ENCODE results near the gene AZGP1. TPM values are rescaled to one million over a fixed set of nuclear protein-coding genes. Genes with fewer than 3 reads are reported as not detected.

AZGP1 gene
- total and polyA plus RNA-seq, 2 experiments from 2014 or later, result not detected

DNA sequence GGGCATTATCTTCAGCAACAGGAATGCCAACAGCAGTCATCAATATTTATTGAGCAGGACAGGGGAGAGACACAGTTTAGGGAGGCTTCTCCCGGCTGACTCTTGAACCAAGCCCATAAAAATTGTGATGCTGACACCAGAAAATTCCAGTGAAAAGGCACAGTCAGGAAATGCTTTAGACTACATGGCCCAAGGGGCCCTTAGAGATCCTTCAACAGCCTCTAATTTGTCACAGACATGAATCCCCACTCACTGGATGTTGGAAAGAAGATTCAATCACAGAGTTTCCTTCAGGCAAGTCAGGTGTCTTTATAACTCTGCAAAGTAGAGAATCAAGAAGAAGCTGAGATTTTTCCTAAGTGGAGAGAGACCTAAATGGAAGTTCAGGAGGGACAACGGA lies 47.6 kb downstream of the AZGP1 start:
- peaks cover 12% of the 10 kb centered on the region for H3K27me3 ChIP-seq
- no peaks in the 10 kb centered on the region for H3K9me3 ChIP-seq (ENCODE audit: low read depth)
- TF ChIP-seq, protein P1, sequence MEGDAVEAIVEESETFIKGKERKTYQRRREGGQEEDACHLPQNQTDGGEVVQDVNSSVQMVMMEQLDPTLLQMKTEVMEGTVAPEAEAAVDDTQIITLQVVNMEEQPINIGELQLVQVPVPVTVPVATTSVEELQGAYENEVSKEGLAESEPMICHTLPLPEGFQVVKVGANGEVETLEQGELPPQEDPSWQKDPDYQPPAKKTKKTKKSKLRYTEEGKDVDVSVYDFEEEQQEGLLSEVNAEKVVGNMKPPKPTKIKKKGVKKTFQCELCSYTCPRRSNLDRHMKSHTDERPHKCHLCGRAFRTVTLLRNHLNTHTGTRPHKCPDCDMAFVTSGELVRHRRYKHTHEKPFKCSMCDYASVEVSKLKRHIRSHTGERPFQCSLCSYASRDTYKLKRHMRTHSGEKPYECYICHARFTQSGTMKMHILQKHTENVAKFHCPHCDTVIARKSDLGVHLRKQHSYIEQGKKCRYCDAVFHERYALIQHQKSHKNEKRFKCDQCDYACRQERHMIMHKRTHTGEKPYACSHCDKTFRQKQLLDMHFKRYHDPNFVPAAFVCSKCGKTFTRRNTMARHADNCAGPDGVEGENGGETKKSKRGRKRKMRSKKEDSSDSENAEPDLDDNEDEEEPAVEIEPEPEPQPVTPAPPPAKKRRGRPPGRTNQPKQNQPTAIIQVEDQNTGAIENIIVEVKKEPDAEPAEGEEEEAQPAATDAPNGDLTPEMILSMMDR (IDR thresholded peaks at IDR 0.05; ENCODE audit: low read depth, low read length), result no peak
- no peaks in the 10 kb centered on the region for H3K4me1 ChIP-seq (ENCODE audit: low read depth)
- no peak overlapping the region for H3K4me3 ChIP-seq
- no peak overlapping the region for H3K27ac ChIP-seq
- H3K36me3 ChIP-seq, result no peaks in the 10 kb centered on the region
- no peak for DNase-seq (ENCODE audit: low read depth in 1 of 2, low spot score in 1 of 2)

GRCh38 chr7:99927536-99927935 lies 48.3 kb downstream of the AZGP1 start:
- no peaks in the 10 kb centered on the region for H3K9me3 ChIP-seq (ENCODE audit: low read depth)
- no peak for DNase-seq (ENCODE audit: low read depth in 1 of 2, low spot score in 1 of 2)
- H3K36me3 ChIP-seq, result no peaks in the 10 kb centered on the region
- no peak overlapping the region for H3K27ac ChIP-seq
- H3K4me1 ChIP-seq (ENCODE audit: low read depth), result no peaks in the 10 kb centered on the region
- no peak overlapping the region for H3K4me3 ChIP-seq
- TF ChIP-seq, protein P1 (IDR thresholded peaks at IDR 0.05; ENCODE audit: low read depth, low read length), result no peak
- H3K27me3 ChIP-seq, result peaks cover 12% of the 10 kb centered on the region

- Histone ChIP-seq H3K27me3 (peaks cover 12% of the 10 kb centered on the region), H3K9me3 (ENCODE audit: low read depth) (no peaks in the 10 kb centered on the region), H3K27ac (no peak overlapping the region), H3K36me3 (no peaks in the 10 kb centered on the region), H3K4me3 (no peak overlapping the region), H3K4me1 (ENCODE audit: low read depth) (no peaks in the 10 kb centered on the region)
- DNase-seq (ENCODE audit: low read depth in 1 of 2, low spot score in 1 of 2), result no peak
- TF ChIP-seq, protein P1 (IDR thresholded peaks at IDR 0.05; ENCODE audit: low read depth, low read length), result no peak
Observed at GRCh38 chr7:99926321-99926720, 49.5 kb downstream of the AZGP1 start.

DNA sequence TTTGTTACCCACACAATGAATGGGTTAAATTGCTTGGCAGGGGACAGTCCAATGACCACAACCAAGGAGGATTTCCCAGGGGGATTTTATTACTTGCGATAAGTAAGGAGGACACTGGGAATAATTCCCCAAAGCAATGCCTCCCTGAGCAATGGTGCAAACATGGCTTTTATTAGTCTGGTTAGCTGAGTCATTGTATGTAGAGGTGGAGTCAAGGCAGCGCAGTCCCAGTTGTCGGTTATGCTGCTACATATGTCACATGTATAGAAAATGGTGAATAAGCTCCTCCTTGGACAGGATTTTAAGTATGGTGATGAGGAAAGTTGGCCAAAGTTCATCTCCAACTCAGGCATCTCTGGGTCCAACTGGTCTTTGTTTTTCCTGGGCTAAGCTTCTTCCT lies 52.6 kb downstream of the AZGP1 start:
- no peak overlapping the region for H3K27ac ChIP-seq
- H3K27me3 ChIP-seq, result peaks cover 11% of the 10 kb centered on the region
- DNase-seq (ENCODE audit: low read depth in 1 of 2, low spot score in 1 of 2), result no peak
- no peaks in the 10 kb centered on the region for H3K36me3 ChIP-seq
- H3K9me3 ChIP-seq (ENCODE audit: low read depth), result no peaks in the 10 kb centered on the region
- H3K4me3 ChIP-seq, result no peak overlapping the region
- H3K4me1 ChIP-seq (ENCODE audit: low read depth), result peaks cover 2% of the 10 kb centered on the region
- TF ChIP-seq, protein P1 (IDR thresholded peaks at IDR 0.05; ENCODE audit: low read depth, low read length), result no peak

GRCh38 chr7:99920149-99920548 lies 55.7 kb downstream of the AZGP1 start:
- peak overlapping the region; percentile 57 for H3K4me3 ChIP-seq
- no peak for DNase-seq (ENCODE audit: low read depth in 1 of 2, low spot score in 1 of 2)
- no peak overlapping the region for H3K27ac ChIP-seq
- H3K9me3 ChIP-seq (ENCODE audit: low read depth), result no peaks in the 10 kb centered on the region
- TF ChIP-seq, protein P1 (IDR thresholded peaks at IDR 0.05; ENCODE audit: low read depth, low read length), result no peak
- no peaks in the 10 kb centered on the region for H3K27me3 ChIP-seq
- peaks cover 2% of the 10 kb centered on the region for H3K4me1 ChIP-seq (ENCODE audit: low read depth)
- H3K36me3 ChIP-seq, result no peaks in the 10 kb centered on the region

DNA sequence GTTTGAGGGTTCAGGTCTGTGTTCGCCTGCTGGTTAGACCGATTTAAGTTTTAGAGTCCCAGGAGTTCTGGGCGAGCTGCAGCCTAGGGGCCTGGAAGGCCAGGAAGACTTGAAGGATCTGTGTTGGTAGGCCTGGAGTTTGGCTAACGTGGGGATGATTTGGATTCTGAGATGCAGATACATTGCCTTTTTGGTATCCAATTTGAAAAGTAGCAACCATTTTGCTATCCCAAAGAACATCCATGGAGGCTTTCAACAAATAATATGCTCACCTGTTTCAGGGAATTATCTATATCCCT lies 56.1 kb downstream of the AZGP1 start:
- TF ChIP-seq, protein P1 (IDR thresholded peaks at IDR 0.05; ENCODE audit: low read depth, low read length), result no peak
- Histone ChIP-seq H3K4me1 (ENCODE audit: low read depth) (peaks cover 2% of the 10 kb centered on the region), H3K27ac (peak overlapping the region; percentile 77), H3K36me3 (no peaks in the 10 kb centered on the region), H3K4me3 (peak overlapping the region; percentile 57), H3K9me3 (ENCODE audit: low read depth) (no peaks in the 10 kb centered on the region), H3K27me3 (no peaks in the 10 kb centered on the region)
- DNase-seq (ENCODE audit: low read depth in 1 of 2, low spot score in 1 of 2), result no peak

Data from cardiac muscle cell (in vitro differentiated cells and primary cell).